HS-5 (cell line): Measurements from ENCODE around the gene AGO3.
"Not testable (repeated sequence)": the region's sequence is repeated elsewhere in the genome, so short reads cannot be mapped to it uniquely, and the experiment has no call there.

Experiments
- DNase-seq: peaks from one replicate; pipeline ENCODE4 v3.0.0-alpha.2; 2012; ENCODE audit warnings: low read depth

Gene AGO3

GRCh38 chr1:36008546-36009197, 77.8 kb downstream of the AGO3 start:
- peak; percentile 56 for DNase-seq

GRCh38 chr1:36014722-36015220, 83.9 kb downstream of the AGO3 start:
- DNase-seq: no peak

- DNase-seq: no peak
Observed at GRCh38 chr1:36016686-36017085, 85.8 kb downstream of the AGO3 start.

- DNase-seq: no peak
Observed at GRCh38 chr1:36023098-36023769, 92.3 kb downstream of the AGO3 start.

- DNase-seq: not testable (repeated sequence)
Observed at GRCh38 chr1:36024024-36024423, 93.1 kb downstream of the AGO3 start.

GRCh38 chr1:36024847-36025246, 93.9 kb downstream of the AGO3 start:
- no peak for DNase-seq

- no peak for DNase-seq
Observed at GRCh38 chr1:36027766-36028165, 96.9 kb downstream of the AGO3 start.

GRCh38 chr1:36031441-36031840, 100.5 kb downstream of the AGO3 start:
- no peak for DNase-seq

- DNase-seq: peak; percentile 63
Observed at GRCh38 chr1:36034692-36035091, 103.8 kb downstream of the AGO3 start.

- DNase-seq: no peak
Observed at GRCh38 chr1:36035154-36035553, 104.2 kb downstream of the AGO3 start.

GRCh38 chr1:36040238-36040637, 109.3 kb downstream of the AGO3 start:
- no peak for DNase-seq

GRCh38 chr1:36051821-36052220, 120.9 kb downstream of the AGO3 start:
- DNase-seq: no peak

- no peak for DNase-seq
Observed at GRCh38 chr1:36053978-36054377, 123.1 kb downstream of the AGO3 start.

GRCh38 chr1:36055706-36056105, 124.8 kb downstream of the AGO3 start:
- no peak for DNase-seq

- DNase-seq: no peak
Observed at GRCh38 chr1:36062315-36062714, 131.4 kb downstream of the AGO3 start.

GRCh38 chr1:36067871-36068270, 137.0 kb downstream of the AGO3 start:
- no peak for DNase-seq

GRCh38 chr1:36068866-36069265, 138.0 kb downstream of the AGO3 start:
- DNase-seq: no peak

GRCh38 chr1:36070349-36070748, 139.4 kb downstream of the AGO3 start:
- no peak for DNase-seq

GRCh38 chr1:36076979-36077573, 146.2 kb downstream of the AGO3 start:
- DNase-seq: no peak

- DNase-seq: no peak
Observed at GRCh38 chr1:36080236-36080635, 149.3 kb downstream of the AGO3 start.

GRCh38 chr1:36080801-36081200, 149.9 kb downstream of the AGO3 start:
- no peak for DNase-seq

GRCh38 chr1:36081926-36082485, 151.1 kb downstream of the AGO3 start:
- no peak for DNase-seq

- no peak for DNase-seq
Observed at GRCh38 chr1:36083219-36083618, 152.3 kb downstream of the AGO3 start.
